ENCODE results near the gene NDFIP2.

DNA sequence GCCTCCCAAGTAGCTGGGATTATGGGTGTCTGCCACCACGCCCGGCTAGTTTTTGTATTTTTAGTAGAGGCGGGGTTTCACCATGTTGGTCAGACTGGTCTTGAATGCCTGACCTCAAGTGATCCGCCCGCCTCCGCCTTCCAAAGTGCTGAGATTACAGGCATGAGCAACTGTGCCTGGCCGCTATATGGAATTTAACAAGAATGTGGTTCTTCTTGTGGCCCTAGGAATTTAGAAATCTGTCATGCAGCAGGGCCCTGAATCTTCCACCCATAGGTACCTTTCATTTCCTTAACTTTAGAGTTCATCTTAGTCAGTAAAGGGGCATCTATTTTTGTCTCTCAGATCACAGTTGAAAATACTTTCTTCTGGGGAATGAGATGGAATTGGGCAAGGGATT is 25.6 kb upstream of the NDFIP2 start:
- TF ChIP-seq CTCF (IDR thresholded peaks at IDR 0.05 in 8 of 11, conservative IDR thresholded peaks at IDR 0.05 in 3 of 11) (no peak), POLR2AphosphoS5 (IDR thresholded peaks at IDR 0.05) (no peak), POLR2A (IDR thresholded peaks at IDR 0.05) (no peak)

All from spleen (tissue), 7 donors.